Astrocyte (in vitro differentiated cells and primary cell): Measurements from ENCODE around the gene LAMA4.

Experiments used
- EZH2 ChIP-seq: IDR thresholded peaks from 2 replicates; pipeline ENCODE4 v1.6.1; 2012; ENCODE audit warnings: mild to moderate bottlenecking, low read length, inconsistent platforms; ENCODE audit not compliant: insufficient read depth
- TF ChIP-seq, protein P1 (sequence below): IDR thresholded peaks from 2 replicates; pipeline ENCODE4 v1.5.1; 2011; ENCODE audit warnings: low read depth, mild to moderate bottlenecking, inconsistent platforms, low read length, moderate library complexity; ENCODE audit not compliant: insufficient read depth

GRCh38 chr6:112153926-112154607 lies 100.3 kb downstream of the LAMA4 start:
- TF ChIP-seq, protein P1, sequence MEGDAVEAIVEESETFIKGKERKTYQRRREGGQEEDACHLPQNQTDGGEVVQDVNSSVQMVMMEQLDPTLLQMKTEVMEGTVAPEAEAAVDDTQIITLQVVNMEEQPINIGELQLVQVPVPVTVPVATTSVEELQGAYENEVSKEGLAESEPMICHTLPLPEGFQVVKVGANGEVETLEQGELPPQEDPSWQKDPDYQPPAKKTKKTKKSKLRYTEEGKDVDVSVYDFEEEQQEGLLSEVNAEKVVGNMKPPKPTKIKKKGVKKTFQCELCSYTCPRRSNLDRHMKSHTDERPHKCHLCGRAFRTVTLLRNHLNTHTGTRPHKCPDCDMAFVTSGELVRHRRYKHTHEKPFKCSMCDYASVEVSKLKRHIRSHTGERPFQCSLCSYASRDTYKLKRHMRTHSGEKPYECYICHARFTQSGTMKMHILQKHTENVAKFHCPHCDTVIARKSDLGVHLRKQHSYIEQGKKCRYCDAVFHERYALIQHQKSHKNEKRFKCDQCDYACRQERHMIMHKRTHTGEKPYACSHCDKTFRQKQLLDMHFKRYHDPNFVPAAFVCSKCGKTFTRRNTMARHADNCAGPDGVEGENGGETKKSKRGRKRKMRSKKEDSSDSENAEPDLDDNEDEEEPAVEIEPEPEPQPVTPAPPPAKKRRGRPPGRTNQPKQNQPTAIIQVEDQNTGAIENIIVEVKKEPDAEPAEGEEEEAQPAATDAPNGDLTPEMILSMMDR, result no peak
- TF ChIP-seq EZH2, result no peak
